C1 segment of cervical spinal cord (tissue), 14 donors: ENCODE results near the gene CRTAC1.

Experiments
- DNase-seq, 14 donors: peaks; one replicate each; lab custom pipeline; 2025; lab: John Stamatoyannopoulos, UW

Gene CRTAC1

GRCh38 chr10:98029149-98030092, 1.0 kb downstream of the CRTAC1 start:
- peak in 3 of 14 donors; percentile 28 to 31 (median 29) for DNase-seq

GRCh38 chr10:98028168-98028770, 2.2 kb downstream of the CRTAC1 start:
- DNase-seq, result peak in 9 of 14 donors; percentile 6 to 67 (median 35)

DNA sequence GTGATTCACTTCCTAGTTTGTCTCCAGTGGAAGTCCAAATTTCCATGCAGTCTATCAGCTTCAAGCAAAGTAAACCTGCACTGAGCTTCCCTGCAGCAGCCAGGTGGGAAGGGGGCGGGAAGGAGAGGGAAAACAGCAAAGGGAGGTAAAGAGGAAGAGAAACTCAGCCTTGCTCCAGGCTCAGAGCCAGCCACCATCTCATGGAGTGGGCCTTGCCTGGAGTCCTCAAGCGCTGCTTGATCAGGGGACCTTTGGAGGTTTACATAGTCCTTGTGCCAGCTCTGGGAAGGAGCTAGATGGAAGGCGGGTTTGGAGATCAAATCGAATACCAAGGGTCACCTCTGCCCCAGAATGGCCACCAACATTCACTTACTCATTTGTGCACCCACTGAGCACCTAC, 7.4 kb downstream of the CRTAC1 start:
- DNase-seq, result no peak

GRCh38 chr10:98020784-98021183, 9.6 kb downstream of the CRTAC1 start:
- no peak for DNase-seq

DNA sequence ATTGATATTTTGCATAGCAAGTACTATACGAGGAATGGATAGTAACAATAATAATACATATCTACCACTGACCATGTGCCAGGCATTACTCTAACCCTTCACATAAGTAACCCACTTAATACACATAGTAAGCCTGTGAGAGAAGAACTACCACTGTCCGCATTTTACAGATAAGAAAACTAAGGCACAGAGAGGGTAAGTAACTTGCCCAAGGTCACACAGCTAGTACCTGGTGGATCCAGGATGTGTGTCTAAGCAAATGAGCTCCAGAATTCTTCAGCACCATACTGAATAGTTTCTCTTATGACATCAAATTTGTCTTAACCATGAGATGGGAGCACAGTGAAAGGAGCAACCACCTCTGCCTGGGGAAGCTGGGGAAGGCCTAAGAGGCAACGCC, 10.2 kb downstream of the CRTAC1 start:
- no peak for DNase-seq

GRCh38 chr10:98019784-98020183, 10.6 kb downstream of the CRTAC1 start:
- DNase-seq, result no peak

GRCh38 chr10:98016772-98017475, 13.5 kb downstream of the CRTAC1 start:
- no peak for DNase-seq

- no peak for DNase-seq
Observed at GRCh38 chr10:98013776-98014175, 16.6 kb downstream of the CRTAC1 start.

- no peak for DNase-seq
Observed at GRCh38 chr10:98013122-98013521, 17.3 kb downstream of the CRTAC1 start.

DNA sequence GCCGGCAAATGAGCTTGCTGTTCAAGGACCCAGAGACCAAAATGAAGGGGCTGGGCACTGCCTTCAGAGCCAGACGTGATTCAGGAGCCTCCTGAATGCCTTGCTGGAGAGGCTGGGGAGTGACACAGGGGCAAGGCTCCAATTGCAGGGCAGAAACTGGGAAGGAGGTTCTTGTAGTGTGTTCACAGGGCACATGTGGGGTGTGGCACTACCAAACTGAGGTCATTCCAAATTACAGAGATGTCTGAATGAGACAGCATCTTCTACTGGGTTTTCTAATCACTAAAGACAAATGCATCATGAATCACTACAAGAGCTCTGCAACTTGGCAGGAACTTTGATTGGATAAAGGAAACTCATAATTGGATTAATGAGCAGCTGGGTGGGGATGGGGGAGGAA, 17.8 kb downstream of the CRTAC1 start:
- DNase-seq, result no peak

GRCh38 chr10:98010939-98011685, 19.3 kb downstream of the CRTAC1 start:
- no peak for DNase-seq

- peak in 4 of 14 donors; percentile 3 to 19 (median 10) for DNase-seq
Observed at GRCh38 chr10:98006266-98006665, 24.2 kb downstream of the CRTAC1 start.

- DNase-seq, result no peak
Observed at GRCh38 chr10:98001736-98002135, 28.7 kb downstream of the CRTAC1 start.

DNA sequence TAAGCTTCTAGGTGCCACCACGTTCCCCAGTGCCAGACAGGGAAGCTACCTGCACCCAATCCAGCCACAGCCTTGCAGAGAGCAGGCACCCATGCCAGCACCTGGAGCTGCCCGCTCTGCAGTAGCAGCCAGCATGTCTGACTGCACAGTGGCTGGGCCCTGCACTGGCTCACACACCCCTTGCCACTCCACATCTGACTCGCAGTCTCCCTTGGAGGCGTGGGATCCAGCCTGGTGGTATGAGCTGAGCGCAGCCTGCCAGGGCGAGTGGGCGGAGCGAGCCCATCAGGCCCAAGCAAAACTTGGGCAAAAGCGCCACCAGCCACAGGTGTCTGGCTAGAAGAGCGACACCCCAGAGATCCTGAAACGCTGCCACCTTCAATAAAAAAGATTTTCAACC, 30.1 kb downstream of the CRTAC1 start:
- no peak for DNase-seq

- no peak for DNase-seq
Observed at GRCh38 chr10:97999923-98000248, 30.5 kb downstream of the CRTAC1 start.

DNA sequence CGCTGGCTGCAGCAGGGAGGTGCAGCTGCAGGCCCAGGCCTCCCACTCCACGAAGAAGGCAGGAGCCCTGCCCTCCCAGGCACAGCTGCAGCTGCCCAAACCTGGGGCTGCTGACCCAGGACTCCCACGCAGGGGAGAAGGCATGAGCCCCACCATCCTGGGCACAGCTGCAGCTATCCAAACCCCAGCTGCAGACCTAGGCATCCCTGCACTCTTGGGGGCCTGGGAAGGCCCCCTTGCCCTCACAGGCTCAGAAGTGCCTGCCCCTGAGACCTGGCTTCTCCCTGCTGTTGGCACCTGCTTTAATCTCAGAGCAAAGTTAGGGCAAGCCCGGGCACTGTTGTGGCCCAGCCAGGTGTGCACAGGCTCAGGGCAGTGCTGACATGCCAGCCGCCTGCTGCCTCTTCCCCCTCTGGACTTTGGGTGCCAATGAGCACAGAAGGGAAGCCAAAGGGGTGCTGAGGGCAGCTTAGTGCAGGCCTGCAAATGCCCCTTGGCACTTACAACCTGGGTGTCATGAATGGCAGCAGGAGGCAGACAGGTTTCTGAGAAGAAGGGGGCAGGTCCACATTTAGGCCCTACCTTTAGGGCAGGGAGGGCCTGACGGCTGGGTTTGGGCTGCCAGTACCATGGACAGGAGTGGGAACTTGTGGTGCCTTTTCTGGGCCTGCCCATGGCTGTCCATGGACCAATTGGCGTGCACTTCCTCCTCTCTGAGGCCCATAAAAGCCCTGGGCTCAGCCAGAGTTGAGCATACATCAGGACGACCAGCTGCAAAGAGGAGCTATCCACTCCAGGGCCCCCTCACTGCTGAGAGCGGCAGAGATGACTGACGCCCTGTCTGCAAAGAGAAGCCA, 31.1 kb downstream of the CRTAC1 start:
- no peak for DNase-seq

GRCh38 chr10:97991871-97992270, 38.5 kb downstream of the CRTAC1 start:
- DNase-seq, result no peak

- no peak for DNase-seq
Observed at GRCh38 chr10:97981816-97982215, 48.6 kb downstream of the CRTAC1 start.

DNA sequence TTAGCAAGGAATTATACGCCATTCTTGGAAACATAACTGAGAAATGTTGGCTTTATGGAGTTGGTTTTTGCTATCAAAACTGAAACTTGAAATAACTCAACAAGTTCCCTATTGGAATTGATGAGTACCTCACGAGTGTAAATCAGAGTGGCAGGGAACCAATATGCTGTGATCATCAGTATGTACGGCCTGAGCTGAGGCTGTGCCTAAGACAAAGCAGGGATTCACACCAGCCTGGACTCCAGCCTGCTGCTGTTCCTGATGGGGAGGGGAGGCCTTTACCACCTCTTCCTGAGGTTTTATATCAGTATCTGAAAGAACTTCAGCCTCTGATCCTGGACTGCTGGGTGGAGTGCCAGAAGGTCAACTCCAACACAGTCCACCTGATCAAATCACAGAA, 52.7 kb downstream of the CRTAC1 start:
- peak in 3 of 14 donors; percentile 8 to 21 (median 14) for DNase-seq

- no peak for DNase-seq
Observed at GRCh38 chr10:97975598-97975997, 54.8 kb downstream of the CRTAC1 start.
